HT1080 (cell line): Measurements from ENCODE around the gene POLN. TPM values are rescaled to one million over a fixed set of nuclear protein-coding genes. Genes with fewer than 3 reads are reported as not detected.
A peak's percentile ranks its signal among the peaks of the same experiment; 100 is the strongest.
"Not testable (repeated sequence)": the region's sequence is repeated elsewhere in the genome, so short reads cannot be mapped to it uniquely, and the experiment has no call there.

ENCODE experiments used
- DNase-seq: peaks from one replicate; pipeline ENCODE4 v3.0.0-alpha.2; 2015; ENCODE audit warnings: low read depth
- total RNA-seq: library from RNA; depleted of rRNA; stranded (reverse); fragments of >200 nt; shearing (Covaris generic); gene quantifications from 2 replicates; pipeline ENCODE4 v1.2.3, GENCODE V29; 2014

POLN gene
- total RNA-seq, 1 experiment from 2014 or later = 2.9 TPM

GRCh38 chr4:2166253-2166652 lies 75.7 kb downstream of the POLN start:
- no peak for DNase-seq

DNA sequence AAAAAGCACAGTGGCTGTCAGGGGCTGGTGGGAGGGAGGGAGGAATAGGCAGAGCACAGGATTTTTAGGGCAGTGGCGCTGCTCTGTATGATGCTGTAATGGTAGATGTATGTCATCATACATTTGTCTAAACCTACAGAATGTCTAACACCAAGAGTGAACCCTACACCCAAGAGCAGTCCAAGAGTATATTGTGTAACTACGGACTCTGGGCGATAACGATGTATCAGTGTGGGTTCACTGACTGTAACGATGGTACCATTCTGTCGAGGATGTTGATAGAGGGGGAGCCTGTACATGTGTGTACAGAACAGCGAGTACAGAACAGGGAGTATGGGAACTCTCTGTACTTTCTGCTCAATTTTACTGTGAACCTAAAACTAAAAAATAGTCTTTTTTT lies 76.5 kb downstream of the POLN start:
- DNase-seq = no peak

DNA sequence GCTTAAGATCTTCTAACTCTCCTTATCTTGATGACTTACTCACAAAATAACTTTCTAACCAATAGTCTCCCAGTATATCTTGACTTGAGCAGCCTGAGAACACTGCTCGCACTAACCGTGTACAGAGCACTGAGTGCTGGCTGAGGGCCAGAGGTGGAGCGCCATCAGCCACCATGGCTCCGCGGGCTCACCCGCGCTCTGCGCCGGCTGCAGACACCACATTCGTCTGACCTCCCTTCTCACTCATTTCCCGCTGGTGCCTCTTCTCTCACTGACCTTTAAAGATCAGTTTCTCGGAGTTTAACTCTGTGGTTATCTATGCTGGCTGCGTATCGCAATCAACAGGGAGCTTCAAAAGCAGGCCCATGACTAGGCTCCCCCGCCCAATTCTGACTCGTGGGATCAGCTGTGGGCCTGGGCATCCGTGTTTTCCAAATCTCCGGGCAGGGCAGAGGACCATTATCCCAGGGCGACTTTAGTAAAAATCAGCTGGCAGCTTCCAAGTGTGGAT lies 78.6 kb downstream of the POLN start:
- DNase-seq = no peak

GRCh38 chr4:2161092-2161703 lies 80.7 kb downstream of the POLN start:
- DNase-seq = not testable (repeated sequence)

DNA sequence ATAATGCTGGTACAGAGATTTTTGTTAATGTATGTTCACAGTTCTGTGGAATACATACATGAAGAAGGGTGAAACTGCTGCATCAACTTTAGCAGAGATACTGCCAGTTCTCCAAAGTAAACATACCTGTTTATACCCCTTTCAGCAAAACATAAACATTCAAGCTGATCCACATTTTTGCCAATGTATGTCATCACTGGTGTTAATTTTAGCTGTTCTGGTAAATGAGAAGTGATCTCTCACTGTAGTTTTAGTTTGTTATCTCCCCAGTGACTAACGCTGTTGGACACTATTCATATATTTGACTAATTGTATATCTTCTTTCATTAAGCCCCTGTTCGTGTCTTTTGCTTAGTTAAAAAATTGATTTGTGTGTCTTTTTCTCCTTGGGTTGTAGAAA lies 82.0 kb downstream of the POLN start:
- no peak for DNase-seq

DNA sequence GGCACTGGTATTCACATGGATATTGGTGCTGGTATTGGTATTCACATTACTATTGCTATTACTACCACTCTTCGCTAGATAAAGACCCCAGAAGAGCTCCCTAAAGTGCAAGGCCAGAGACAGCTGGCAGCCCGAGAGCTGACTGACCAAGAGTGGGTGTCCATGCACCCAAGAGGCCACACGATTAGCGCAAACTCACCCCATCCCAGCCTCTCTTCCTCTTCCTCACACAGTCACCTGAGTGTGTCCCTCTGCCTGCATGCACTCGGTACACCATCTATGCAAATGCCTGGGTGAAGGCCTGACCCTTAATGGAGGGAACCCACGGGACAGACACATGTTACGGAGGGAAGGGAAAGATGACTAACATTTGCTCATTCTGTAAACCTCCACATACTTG lies 86.7 kb downstream of the POLN start:
- DNase-seq = no peak

DNA sequence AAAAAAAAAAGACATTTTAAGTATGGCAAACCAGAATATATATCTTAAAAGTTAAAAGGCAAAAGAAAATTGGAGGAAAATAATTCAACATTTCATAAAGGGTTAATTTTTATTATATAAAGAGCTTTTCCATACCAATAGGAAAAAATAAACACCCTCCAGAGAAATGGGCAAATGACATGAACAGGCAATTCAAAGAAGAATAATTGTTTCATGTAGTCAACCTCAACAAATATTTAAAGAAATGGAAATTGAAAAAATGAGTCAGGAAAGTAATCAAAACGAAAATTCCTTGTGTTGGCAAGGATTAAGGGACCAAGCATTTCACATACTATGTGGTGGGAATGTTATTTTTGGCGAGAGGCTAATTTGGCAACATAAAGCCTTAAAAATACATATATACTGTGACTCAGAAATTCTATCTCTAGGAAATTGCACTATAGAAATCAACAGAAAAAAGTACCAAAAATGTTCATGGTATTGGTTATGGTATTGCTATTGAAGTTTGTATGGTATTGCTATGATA lies 87.6 kb downstream of the POLN start:
- DNase-seq = no peak

DNA sequence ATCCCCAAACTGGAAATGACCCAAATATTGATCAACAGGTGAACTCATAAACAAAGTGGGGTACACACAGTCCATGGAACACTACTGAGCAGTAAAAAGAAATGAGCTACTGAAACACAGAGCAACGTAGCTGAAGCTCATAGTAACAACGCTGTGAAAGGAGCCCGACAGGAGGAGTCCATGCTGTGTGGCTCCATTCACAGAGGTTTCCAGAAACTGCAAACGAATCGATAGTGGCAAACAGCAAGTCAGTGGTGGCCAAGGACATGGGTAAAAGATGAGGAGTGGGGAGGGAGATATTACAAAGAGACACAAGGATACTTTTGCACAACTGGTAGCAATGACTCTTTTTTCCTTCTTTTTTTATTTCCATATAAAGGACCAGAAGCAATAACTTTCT lies 90.4 kb downstream of the POLN start:
- no peak for DNase-seq

- no peak for DNase-seq
Observed at GRCh38 chr4:2150076-2150475, 91.8 kb downstream of the POLN start.

- peak; percentile 25 for DNase-seq
Observed at GRCh38 chr4:2142630-2143427, 99.1 kb downstream of the POLN start.

- DNase-seq = no peak
Observed at GRCh38 chr4:2141762-2142451, 100.0 kb downstream of the POLN start.

DNA sequence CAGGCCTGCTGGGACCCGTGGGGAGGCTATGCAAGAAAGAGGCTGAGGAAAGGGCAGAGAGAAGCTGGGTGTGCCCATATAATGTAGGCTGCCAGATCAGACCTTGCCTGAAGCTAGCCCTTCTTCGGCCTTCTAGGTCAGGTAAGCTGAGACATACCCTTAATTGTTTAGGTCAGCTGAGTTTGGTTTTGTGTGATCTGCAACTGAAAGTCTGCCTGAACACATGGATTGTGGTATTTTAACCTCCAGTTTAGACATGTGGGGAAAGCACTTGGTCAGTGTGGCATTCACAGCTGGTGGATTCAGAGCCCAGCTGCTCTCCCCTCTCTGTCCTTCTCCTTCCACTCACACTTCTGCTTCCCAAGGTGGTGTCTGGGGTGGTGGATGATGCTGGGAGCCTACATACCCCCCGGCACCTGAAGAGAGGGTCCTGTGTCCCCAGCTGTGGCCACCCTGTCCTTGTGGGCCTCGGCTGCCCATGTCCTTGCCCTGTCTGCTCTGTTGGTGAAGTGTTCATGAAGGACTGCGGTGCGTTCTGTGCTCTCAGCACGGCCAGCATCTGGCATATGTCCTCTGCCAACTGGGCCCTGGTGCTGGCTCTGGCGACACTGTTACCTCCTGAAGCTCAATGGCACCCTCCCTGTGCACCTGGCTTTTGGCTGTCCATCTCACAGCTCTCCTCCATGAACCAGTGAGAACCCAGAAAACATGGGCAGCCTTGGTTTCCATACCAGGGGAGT lies 100.7 kb downstream of the POLN start:
- DNase-seq = no peak

- DNase-seq = no peak
Observed at GRCh38 chr4:2138846-2139500, 102.9 kb downstream of the POLN start.

DNA sequence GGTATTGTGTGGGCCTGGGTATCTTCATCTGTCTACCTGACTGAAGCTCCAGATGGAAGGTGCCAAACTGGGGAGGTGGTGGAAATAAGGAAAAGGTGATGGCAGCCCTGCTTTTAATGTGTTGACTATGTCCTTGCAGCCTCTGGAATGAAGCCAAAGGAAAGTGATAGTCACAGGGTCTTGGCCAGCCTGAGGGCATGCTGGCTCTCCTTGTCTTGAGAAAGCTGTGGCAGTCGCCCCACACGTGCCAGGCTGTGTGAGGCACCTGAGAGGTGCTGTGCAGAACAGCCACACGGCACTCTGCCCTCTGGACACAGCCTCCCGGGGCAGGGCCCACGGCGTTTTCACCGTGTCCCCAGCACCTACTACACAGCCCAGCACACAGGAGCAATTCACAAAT lies 105.2 kb downstream of the POLN start:
- DNase-seq = no peak

DNA sequence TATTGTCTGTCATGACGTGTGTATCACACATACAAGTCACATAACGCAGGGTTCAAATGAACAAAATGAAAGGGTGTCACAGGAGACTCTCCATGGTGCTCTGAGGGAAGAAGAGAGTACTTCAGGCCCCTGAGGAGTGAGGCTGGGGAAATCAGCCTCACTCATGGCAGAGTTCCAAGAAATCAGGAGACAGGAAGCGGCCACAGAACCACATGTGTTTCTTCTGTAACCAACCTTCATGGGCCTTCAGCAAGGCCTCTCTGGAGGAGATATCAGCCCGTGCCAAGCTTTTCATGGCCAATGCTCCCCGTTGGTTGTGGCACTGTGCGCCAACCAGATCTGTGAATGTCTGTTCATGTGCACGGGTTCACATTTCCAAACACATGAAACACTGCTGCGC lies 106.8 kb downstream of the POLN start:
- DNase-seq = peak; percentile 64

DNA sequence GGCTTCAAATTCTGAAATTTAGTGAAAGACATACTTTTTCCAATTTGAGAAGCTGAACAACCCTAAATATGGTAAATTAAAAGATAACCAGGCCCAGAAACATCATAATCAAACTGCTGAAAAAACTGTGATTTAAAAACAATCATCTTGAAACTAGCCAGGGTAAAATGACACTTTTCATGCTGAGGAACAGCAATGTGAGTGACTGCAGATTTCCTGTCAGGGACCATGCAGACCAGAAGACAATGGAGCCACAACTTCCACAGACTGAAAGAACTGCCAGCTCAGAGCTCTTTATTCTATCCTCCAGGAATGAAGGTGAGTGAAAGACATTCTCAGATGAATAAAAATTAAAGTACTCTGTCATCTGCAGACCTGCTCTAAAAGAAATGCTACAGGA lies 109.5 kb downstream of the POLN start:
- no peak for DNase-seq

GRCh38 chr4:2127609-2128332 lies 114.2 kb downstream of the POLN start:
- no peak for DNase-seq

GRCh38 chr4:2126309-2127043 lies 115.4 kb downstream of the POLN start:
- DNase-seq = no peak

GRCh38 chr4:2125831-2126230 lies 116.1 kb downstream of the POLN start:
- no peak for DNase-seq
